Measurements from ENCODE around the gene C8G.

The C8G gene

DNA sequence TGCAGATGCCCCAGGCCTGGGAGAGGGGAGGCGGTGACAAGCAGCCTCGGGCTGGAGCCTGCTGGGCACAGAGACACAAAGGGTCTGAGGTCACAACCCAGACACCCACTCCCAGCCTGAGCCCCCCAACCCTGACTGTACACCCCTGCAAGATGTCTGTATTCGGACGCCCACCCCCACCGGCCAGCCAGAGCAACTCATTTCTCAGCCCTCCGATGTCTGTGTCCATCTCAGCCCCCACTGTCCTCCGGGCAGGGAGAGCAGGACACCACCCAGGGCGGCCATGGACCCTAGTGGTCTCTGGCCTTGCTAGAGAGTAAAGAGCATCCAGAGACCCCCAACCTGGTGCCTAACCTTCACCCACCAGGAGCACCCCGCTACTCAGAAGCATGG, 10.9 kb downstream of the C8G start:
- DNase-seq, result no peak

DNA sequence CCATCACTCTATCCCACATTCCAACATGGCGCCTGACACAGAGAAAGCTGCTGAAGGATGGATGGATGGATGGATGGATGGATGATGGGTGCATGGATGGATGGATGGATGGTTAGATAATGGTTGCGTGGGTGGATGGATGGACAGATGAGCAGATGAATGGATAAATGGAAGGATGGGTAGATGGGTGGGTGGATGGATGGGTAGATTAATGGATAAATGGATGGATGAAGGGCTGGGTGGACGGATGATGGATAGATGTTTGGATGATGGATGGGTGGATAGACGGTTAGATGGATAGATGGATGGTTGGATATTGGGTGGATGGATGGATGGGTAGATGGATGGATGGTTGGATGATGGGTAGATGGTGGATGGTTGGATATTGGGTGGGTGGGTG, 11.6 kb downstream of the C8G start:
- no peak for DNase-seq

- DNase-seq, result no peak
Observed at GRCh38 chr9:136957461-136957860, 12.4 kb downstream of the C8G start.

- DNase-seq, result no peak
Observed at GRCh38 chr9:136957901-136958300, 12.9 kb downstream of the C8G start.

GRCh38 chr9:136958473-136958872, 13.4 kb downstream of the C8G start:
- no peak for DNase-seq

DNA sequence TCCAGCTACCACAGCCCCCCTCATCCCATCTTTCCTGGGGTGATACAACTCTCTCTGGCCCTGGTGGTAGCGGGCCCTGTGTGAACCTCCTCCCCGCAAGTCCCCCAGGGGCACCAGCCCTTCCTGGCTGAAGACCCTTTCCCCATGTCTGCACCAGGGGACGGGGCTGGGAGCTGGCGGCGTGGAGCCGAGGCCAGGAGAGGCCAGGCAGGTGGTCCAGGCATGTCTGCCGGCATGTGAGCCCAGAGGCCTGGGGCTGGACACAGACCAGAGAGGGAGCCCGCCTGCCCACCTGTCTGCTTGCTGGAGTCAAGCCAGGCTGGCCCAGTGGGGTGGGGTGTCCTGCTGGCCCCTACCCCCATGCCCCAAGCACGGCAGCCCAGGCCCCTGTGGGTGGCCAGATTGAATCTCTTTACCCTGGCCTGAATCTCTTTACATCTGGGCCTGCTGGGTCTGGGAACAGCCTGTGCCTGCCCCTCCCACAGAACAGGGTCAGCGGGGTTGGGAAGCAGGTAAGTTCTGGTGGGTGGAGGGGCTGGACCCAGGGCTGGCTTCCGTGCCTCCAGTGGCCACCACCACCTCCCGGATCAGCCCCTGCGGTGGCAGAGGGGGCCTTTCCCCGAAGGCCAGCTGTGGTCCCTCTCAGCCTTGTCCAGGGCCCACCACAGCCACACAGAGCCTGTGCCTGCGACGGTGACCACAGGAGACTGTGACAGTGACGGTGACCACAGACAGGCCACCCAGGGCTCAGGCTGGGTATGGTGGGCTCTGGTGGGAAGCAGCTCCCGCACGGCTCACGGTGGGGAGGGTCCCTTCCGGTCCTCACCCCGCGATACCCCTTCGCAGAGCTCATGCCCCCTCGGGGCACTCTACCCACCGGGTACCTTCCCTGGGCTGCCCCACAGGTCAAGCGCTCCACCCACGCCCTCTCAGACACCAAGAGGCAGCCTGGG, 14.1 kb downstream of the C8G start:
- no peak for DNase-seq

DNA sequence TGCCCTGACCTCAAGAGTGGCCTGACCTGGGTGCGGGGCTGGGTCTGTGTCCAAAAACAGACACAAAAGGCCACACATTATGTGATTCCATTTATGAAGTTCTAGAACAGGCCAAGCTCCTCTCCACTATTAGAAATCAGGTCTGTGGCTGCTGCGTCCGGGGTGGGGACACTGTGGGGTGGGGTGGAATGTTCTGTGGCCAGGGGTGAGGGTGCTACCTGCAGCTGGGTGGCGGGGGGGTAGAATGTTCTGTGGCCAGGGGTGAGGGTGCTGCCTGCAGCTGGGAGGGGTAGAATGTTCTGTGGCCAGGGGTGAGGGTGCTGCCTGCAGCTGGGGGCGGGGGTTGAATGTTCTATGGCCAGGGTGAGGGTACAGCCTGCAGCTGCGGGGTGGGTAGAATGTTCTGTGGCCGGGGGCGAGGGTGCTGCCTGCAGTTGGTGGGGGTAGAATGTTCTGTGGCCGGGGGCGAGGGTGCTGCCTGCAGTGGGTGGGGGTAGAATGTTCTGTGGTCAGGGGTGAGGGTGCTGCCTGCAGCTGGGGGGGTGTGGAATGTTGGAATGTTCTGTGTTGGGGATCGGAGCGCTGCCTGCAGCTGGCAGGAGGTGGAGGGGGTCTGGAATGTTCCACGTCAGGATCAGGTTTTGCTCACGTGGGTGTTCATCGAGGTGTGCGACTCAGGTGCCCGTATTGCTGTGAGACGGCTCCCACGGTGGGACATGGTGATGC, 15.3 kb downstream of the C8G start:
- DNase-seq, result no peak

- DNase-seq, result no peak
Observed at GRCh38 chr9:136960938-136961275, 15.9 kb downstream of the C8G start.

DNA sequence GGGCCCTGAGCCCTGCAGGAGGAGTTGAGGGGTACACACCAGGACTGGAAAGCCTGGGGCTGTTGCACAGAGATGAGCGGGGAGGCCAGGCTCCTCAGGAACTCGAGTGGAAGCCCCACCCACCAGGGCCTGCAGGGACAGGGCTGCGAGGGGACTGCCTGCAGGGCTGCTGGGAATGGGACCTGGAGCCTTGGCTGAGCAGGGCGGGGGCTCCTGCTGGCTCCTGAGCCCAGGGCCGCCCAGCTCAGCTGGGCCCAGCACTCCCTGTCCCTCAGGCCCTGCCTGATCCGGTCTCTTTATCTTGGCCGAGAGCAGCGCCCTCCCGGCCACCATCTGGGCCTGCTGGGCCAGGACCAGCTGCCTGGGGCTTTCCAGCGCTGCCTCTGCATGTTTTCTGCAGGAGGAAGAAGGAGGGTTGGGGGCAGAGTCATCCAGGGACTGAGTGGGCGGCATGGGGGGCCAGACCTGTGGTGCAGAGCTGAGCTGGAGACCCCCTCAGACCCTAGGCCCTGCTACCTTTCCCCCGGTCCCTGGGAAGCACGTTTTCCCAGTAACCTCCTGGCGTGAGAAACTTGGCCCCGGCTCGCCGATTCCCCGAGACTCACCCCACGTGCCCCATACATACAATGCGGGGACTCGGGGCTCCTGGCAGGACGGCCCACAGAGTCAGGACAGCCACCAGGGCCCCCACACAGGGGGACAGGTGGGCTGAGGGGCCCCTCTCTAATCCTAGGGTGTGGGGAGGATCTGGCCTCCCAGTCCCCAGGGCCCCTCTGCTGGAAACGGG, 16.4 kb downstream of the C8G start:
- DNase-seq, result no peak

- no peak for DNase-seq
Observed at GRCh38 chr9:136962163-136962562, 17.1 kb downstream of the C8G start.

GRCh38 chr9:136962701-136963248, 17.7 kb downstream of the C8G start:
- no peak for DNase-seq

GRCh38 chr9:136963341-136963740, 18.3 kb downstream of the C8G start:
- DNase-seq, result no peak

- no peak for DNase-seq
Observed at GRCh38 chr9:136963751-136964150, 18.7 kb downstream of the C8G start.

DNA sequence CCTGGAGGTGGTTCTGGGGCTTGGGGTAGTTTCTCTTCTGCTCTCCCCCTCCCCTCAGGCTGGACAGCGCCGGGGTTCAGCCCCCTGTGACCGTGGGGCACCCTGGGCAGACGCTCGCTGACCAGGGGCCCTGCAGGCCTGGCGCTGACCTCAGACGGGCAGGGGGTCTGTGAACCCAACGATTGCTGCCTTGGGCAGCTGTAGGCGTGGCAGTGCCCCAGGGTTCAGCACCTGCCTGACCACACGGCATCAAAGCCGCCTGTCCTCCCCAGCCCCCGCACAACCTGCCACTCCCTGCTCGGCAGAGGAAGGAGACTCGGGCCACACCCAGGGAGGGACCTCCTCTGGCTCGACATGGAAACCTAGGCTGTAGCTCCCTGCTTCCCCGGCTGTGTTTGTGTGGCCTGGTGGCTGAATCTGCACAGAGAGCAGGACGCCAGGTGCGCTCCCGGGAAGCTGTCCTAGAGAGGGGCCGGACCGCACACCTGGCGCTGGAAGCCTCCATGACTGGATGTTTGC, 19.2 kb downstream of the C8G start:
- no peak for DNase-seq

GRCh38 chr9:136964833-136965422, 19.9 kb downstream of the C8G start:
- no peak for DNase-seq

DNA sequence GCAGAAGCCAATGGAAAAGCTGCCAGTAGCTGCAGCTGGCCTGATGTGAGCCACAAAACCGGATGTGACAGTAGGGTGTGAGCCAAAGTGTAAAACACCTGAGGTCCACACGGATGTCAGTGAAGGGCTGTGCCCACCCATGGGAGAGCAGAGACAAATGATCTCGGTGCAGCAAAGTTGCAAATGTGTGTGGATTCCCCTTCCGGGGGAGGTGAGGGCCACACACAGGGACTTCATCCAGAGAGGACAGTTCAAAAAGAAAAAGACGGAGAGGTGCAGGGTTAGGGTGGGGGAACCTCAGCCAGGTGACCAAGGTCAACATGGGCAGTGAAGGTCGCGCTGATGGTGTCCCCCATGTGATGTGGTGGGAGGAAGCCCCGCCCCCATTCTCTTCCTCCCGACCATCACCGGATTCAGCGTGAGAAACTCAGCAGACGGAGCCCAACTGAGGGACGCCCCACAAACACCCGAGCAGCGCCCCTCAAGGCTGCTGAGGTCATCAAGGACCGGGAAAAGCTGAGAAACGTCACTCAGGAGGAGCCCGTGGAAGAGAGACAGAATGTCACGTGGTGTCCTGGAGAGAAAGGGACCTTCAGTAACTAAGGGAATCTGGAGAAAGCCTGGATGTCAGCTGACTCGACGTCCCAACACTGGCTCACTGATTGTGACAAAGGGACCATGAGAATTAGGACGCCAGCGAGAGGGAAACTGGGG, 20.9 kb downstream of the C8G start:
- DNase-seq, result no peak

GRCh38 chr9:136968333-136969127, 23.5 kb downstream of the C8G start:
- no peak for DNase-seq

- DNase-seq, result no peak
Observed at GRCh38 chr9:136969150-136969549, 24.1 kb downstream of the C8G start.

DNA sequence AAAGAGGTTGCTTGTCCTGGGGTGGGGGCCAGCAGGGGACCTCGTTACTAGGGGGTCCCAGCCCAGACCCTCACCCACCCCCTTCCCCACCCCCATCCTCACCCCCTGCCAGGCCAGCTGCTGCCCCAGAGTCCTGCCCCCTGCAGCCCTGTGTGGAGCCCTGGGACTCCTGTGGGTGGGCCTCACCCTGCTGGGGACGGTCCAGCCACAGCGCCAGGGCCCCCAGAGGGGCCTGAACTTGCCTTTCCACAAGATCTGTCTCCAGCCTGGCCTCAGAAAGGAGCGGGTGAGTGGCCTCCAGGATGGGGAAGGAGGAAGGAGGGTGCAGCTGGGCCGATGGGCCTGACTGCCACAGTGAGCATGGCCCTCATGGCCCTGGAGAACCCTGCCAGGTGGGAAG, 24.7 kb downstream of the C8G start:
- DNase-seq, result no peak

GRCh38 chr9:136970361-136970760, 25.3 kb downstream of the C8G start:
- DNase-seq, result no peak

DNA sequence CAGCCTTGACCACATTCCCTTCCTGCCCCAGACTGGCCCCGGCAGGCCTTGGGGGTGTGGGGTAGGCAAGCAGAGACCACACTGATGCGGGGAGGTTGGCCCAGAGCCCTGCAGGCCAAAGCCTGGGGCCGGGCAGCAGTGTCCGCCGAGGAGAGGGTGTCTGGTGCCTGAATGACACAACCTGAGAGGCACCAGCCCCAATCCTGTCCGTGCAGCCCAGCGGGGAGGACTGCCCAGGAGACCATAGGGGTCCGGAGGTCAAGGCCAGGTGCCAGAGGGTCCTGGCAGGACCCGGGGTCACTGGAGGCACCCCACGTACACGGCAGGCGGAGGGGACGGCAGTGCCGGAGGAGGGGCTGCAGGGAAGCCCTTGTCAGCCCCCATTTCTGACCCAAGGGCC, 26.7 kb downstream of the C8G start:
- no peak for DNase-seq

Measured in AML-193 (cell line).